GM20000 (cell line): ENCODE data around the gene PLPP4.

Experiments
- DNase-seq: peaks from one replicate; pipeline ENCODE4 v3.0.0; 2012; ENCODE audit warnings: low spot score
- CTCF ChIP-seq: IDR thresholded peaks from 2 replicates; pipeline ENCODE4 v1.5.1; 2012; ENCODE audit warnings: mild to moderate bottlenecking, control low read depth; ENCODE audit errors: extremely low read depth, missing control alignments

PLPP4 gene

GRCh38 chr10:120588311-120588710, 131.3 kb downstream of the PLPP4 start:
- no peak for TF ChIP-seq CTCF
- DNase-seq: no peak

GRCh38 chr10:120593693-120594092, 136.7 kb downstream of the PLPP4 start:
- TF ChIP-seq CTCF: no peak
- no peak for DNase-seq

- TF ChIP-seq CTCF: no peak
- no peak for DNase-seq
Measured at GRCh38 chr10:120597902-120598301, 140.9 kb downstream of the PLPP4 start.

DNA sequence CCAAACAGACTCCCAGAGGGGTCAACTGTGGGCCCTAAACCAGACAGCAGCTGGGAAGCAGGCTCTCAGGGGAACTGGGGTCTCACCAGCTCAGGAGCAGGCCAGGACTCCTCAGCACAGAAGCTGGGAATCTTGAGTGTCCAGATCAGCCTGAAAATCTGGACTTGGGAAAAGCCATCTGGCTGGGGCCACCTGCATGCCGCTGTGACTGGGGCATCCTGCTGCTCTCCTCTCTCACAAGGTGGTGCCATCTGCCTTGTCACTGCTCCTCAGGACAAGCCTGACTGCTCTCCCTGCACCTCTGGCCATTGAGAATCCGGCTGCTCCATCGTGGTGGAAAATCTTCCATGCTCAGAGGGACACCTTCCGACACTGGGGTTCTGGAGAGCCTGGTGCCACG, 141.4 kb downstream of the PLPP4 start:
- DNase-seq: no peak
- no peak for TF ChIP-seq CTCF

GRCh38 chr10:120599200-120599724, 142.2 kb downstream of the PLPP4 start:
- TF ChIP-seq CTCF: no peak
- DNase-seq: no peak

DNA sequence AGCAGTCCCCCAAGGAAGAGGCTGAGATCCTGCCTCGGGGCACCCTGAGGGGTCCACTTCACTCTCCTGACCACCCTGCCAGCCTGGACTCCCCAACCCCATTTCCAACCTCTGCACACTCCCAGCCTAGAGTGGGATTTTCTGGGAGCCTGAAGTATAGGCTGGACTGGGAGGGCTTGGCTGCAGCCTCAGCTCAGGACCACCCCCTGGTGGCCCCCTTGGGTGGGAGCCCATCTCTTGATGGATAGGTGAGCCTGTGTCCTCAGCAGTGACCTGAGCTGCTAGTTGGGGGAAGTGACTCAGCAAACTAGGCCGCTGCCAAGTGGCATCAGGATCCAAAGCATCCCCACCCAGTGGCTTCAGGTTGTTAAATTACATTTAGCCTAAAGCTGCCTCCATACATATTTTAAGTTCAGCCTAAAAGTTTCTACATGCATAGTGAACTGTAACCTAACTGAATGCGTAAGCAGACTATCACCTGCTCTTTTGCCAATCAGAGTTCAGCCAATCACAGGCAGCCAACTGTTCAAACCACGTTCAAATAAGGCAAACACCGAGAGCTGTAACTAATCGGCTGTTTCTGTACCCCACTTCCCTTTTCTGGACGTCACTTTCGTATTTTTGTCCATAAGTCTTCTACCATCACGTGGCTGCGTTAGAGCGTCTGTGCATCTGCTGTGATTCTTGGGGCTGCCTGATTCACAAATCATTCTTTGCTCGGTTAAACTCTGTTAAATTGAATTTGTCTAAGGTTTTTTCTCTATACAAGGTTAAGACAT, 144.0 kb downstream of the PLPP4 start:
- no peak for TF ChIP-seq CTCF
- DNase-seq: no peak

GRCh38 chr10:120601999-120602398, 145.0 kb downstream of the PLPP4 start:
- TF ChIP-seq CTCF: no peak
- no peak for DNase-seq
